ENCODE results near the gene IMPG1. TPM values are rescaled to one million over a fixed set of nuclear protein-coding genes. Genes with fewer than 3 reads are reported as not detected.
"Not testable (repeated sequence)": the region's sequence is repeated elsewhere in the genome, so short reads cannot be mapped to it uniquely, and the experiment has no call there.

Gene IMPG1
- total RNA-seq, 1 donor from 2014 or later = not detected

GRCh38 chr6:75926293-75927168 is 145.9 kb downstream of the IMPG1 start:
- Mint-ChIP-seq H3K4me3 (ENCODE audit: unreplicated experiment) (no peak overlapping the region), H3K27ac (ENCODE audit: unreplicated experiment) (no peak overlapping the region), H3K36me3 (ENCODE audit: low read depth) (no peaks in the 10 kb centered on the region), H3K4me1 (ENCODE audit: low read depth) (peaks cover 8% of the 10 kb centered on the region), H3K27me3 (ENCODE audit: low read depth) (no peaks in the 10 kb centered on the region), H3K9me3 (ENCODE audit: low read depth) (no peaks in the 10 kb centered on the region)
- no peak for DNase-seq (ENCODE audit: low spot score)
- TF ChIP-seq, protein P1, sequence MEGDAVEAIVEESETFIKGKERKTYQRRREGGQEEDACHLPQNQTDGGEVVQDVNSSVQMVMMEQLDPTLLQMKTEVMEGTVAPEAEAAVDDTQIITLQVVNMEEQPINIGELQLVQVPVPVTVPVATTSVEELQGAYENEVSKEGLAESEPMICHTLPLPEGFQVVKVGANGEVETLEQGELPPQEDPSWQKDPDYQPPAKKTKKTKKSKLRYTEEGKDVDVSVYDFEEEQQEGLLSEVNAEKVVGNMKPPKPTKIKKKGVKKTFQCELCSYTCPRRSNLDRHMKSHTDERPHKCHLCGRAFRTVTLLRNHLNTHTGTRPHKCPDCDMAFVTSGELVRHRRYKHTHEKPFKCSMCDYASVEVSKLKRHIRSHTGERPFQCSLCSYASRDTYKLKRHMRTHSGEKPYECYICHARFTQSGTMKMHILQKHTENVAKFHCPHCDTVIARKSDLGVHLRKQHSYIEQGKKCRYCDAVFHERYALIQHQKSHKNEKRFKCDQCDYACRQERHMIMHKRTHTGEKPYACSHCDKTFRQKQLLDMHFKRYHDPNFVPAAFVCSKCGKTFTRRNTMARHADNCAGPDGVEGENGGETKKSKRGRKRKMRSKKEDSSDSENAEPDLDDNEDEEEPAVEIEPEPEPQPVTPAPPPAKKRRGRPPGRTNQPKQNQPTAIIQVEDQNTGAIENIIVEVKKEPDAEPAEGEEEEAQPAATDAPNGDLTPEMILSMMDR (IDR thresholded peaks at IDR 0.05) = no peak

DNA sequence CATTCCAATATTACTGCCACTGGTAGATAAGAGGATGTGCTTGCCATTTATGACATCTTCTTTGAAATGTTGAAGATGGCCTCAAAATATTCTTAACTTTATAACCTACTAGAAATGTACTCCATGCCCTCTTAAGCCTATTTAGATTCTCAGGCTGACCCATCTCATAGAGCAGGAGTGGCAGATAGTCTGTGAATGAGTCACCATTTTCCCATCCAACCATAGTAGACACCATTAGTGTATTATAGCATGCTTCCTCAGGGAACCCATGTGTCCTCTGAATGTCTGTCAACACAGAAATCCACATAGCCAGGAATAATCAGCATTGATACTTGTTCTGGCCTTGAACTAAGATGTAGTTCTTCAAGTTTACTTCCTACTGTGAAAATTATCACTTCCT is 150.2 kb downstream of the IMPG1 start:
- no peak overlapping the region for H3K27ac Mint-ChIP-seq (ENCODE audit: unreplicated experiment)
- no peak for DNase-seq (ENCODE audit: low spot score)

DNA sequence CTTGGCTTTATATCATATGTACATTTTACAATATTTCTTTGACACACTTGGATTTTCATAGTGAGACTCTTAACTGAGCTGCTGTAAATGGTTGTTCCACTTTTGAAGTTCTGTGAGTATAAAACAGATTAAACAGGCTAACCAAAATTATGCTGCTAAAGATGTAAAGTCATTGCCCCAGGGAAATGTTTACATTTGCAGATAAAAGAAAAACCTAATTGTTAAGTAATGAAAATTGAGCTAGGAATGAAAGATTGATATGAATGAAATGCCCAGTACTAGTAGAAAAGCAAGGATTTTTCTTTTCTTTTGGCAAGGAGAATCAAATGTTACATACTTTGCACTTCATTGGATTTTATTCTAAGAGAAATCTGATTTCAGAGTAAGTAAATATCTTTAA is 159.4 kb downstream of the IMPG1 start:
- Mint-ChIP-seq H3K9me3 (ENCODE audit: low read depth) (no peaks in the 10 kb centered on the region), H3K4me1 (ENCODE audit: low read depth) (peaks cover 9% of the 10 kb centered on the region), H3K27me3 (ENCODE audit: low read depth) (no peaks in the 10 kb centered on the region), H3K36me3 (ENCODE audit: low read depth) (peaks cover 12% of the 10 kb centered on the region), H3K27ac (ENCODE audit: unreplicated experiment) (no peak overlapping the region), H3K4me3 (ENCODE audit: unreplicated experiment) (no peak overlapping the region)
- TF ChIP-seq, protein P1 (IDR thresholded peaks at IDR 0.05) = no peak
- no peak for DNase-seq (ENCODE audit: low spot score)

More for the DNA sequence above, 150.2 kb downstream of the IMPG1 start:
- H3K27me3 Mint-ChIP-seq (ENCODE audit: low read depth) = no peaks in the 10 kb centered on the region
- H3K4me1 Mint-ChIP-seq (ENCODE audit: low read depth) = no peaks in the 10 kb centered on the region
- no peak overlapping the region for H3K4me3 Mint-ChIP-seq (ENCODE audit: unreplicated experiment)
- peaks cover 1% of the 10 kb centered on the region for H3K36me3 Mint-ChIP-seq (ENCODE audit: low read depth)
- TF ChIP-seq, protein P1 (IDR thresholded peaks at IDR 0.05) = no peak
- no peaks in the 10 kb centered on the region for H3K9me3 Mint-ChIP-seq (ENCODE audit: low read depth)

DNA sequence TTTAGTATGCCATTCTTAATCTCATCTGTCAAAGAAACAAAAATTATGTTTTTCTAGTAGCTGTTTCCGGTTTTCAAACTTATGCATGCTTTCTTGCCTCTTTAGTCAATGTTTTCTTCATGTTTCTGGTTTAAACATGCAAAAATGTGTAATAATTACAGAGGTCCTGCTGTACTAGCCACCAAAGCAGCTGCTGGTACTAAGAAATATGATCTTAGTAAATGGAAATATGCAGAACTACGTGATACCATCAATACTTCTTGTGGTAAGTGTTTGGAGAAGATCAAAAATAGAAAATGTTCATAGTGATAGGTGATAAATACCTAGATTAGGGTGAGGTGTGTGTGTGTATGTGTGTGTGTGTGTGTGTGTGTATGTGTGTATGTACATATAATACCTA is 165.0 kb downstream of the IMPG1 start:
- H3K27me3 Mint-ChIP-seq (ENCODE audit: low read depth) = no peaks in the 10 kb centered on the region
- DNase-seq (ENCODE audit: low spot score) = no peak
- H3K4me3 Mint-ChIP-seq (ENCODE audit: unreplicated experiment) = no peak overlapping the region
- H3K4me1 Mint-ChIP-seq (ENCODE audit: low read depth) = no peaks in the 10 kb centered on the region
- TF ChIP-seq, protein P1 (IDR thresholded peaks at IDR 0.05) = no peak
- H3K36me3 Mint-ChIP-seq (ENCODE audit: low read depth) = peaks cover 8% of the 10 kb centered on the region
- peaks cover 2% of the 10 kb centered on the region for H3K9me3 Mint-ChIP-seq (ENCODE audit: low read depth)
- H3K27ac Mint-ChIP-seq (ENCODE audit: unreplicated experiment) = no peak overlapping the region

GRCh38 chr6:75906871-75907270 is 165.6 kb downstream of the IMPG1 start:
- DNase-seq (ENCODE audit: low spot score) = no peak
- no peaks in the 10 kb centered on the region for H3K4me1 Mint-ChIP-seq (ENCODE audit: low read depth)
- H3K4me3 Mint-ChIP-seq (ENCODE audit: unreplicated experiment) = no peak overlapping the region
- no peak overlapping the region for H3K27ac Mint-ChIP-seq (ENCODE audit: unreplicated experiment)
- peaks cover 2% of the 10 kb centered on the region for H3K9me3 Mint-ChIP-seq (ENCODE audit: low read depth)
- peaks cover 8% of the 10 kb centered on the region for H3K36me3 Mint-ChIP-seq (ENCODE audit: low read depth)
- no peaks in the 10 kb centered on the region for H3K27me3 Mint-ChIP-seq (ENCODE audit: low read depth)
- TF ChIP-seq, protein P1 (IDR thresholded peaks at IDR 0.05) = no peak

DNA sequence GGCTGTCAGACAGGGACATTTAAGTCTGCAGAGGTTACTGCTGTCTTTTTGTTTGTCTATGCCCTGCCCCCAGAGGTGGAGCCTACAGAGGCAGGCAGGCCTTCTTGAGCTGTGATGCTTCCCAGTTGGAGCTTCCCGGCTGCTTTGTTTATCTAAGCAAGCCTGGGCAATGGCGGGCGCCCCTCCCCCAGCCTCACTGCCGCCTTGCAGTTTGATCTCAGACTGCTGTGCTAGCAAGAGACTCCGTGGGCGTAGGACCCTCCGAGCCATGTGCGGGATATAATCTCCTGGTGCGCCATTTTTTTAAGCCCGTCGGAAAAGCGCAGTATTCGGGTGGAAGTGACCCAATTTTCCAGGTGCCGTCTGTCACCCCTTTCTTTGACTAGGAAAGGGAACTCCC is 167.3 kb downstream of the IMPG1 start:
- not testable (repeated sequence) for H3K27me3 Mint-ChIP-seq (ENCODE audit: low read depth); H3K4me1 Mint-ChIP-seq (ENCODE audit: low read depth); DNase-seq (ENCODE audit: low spot score); H3K9me3 Mint-ChIP-seq (ENCODE audit: low read depth); H3K4me3 Mint-ChIP-seq (ENCODE audit: unreplicated experiment); H3K27ac Mint-ChIP-seq (ENCODE audit: unreplicated experiment)
- H3K36me3 Mint-ChIP-seq (ENCODE audit: low read depth) = peaks cover 11% of the 10 kb centered on the region

- not testable (repeated sequence) for H3K4me1 Mint-ChIP-seq (ENCODE audit: low read depth); H3K9me3 Mint-ChIP-seq (ENCODE audit: low read depth); H3K4me3 Mint-ChIP-seq (ENCODE audit: unreplicated experiment); H3K27me3 Mint-ChIP-seq (ENCODE audit: low read depth); H3K27ac Mint-ChIP-seq (ENCODE audit: unreplicated experiment); DNase-seq (ENCODE audit: low spot score)
- peaks cover 10% of the 10 kb centered on the region for H3K36me3 Mint-ChIP-seq (ENCODE audit: low read depth)
Measured at GRCh38 chr6:75900216-75900615, 172.2 kb downstream of the IMPG1 start.
